ENCODE results near the gene FAM78B.

DNA sequence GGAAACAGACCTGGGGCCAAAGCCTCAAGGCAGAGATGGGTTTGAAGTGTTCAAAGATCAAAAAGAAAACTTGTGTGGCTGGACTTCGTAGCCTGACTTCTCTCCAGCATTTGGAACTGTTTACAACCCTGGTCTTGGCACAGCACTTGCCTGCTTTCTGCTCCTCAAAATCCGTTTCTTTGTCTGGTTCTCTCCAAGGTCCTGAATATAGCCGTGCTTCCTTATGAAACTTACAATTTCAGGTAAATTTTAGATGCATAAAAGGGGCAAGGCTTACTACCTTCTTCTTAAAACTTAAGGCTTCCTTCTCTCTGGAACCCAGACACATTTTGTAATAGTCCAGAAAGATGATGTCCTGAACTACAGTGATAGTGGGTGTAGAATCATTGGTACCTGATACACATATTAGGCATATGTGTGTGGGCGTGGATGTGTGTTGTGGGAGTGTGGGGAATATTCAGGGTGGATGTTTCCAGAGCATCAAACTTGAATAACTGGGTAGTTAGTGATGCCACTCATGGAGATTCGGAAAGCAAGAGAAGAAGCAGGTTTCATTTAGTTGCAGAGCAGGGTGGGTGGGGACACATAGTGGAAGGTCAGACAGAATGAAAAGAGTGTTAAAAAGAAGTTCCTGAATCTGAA is 26.4 kb upstream of the FAM78B start:
- TF ChIP-seq CTCF (IDR thresholded peaks at IDR 0.05) (no peak), POLR2AphosphoS5 (IDR thresholded peaks at IDR 0.05; ENCODE audit: low read depth, low read length) (no peak)
